Right forelimb (tissue), 1 donor: ENCODE data around the gene CLDN19.
A peak's percentile ranks its signal among the peaks of the same experiment; 100 is the strongest.
"Not testable (repeated sequence)": the region's sequence is repeated elsewhere in the genome, so short reads cannot be mapped to it uniquely, and the experiment has no call there.

Source experiments
- DNase-seq: peaks from one replicate; pipeline ENCODE4 v3.0.0-alpha.2; 2018

The CLDN19 gene

GRCh38 chr1:42737257-42737656, 2.8 kb downstream of the CLDN19 start:
- no peak for DNase-seq

DNA sequence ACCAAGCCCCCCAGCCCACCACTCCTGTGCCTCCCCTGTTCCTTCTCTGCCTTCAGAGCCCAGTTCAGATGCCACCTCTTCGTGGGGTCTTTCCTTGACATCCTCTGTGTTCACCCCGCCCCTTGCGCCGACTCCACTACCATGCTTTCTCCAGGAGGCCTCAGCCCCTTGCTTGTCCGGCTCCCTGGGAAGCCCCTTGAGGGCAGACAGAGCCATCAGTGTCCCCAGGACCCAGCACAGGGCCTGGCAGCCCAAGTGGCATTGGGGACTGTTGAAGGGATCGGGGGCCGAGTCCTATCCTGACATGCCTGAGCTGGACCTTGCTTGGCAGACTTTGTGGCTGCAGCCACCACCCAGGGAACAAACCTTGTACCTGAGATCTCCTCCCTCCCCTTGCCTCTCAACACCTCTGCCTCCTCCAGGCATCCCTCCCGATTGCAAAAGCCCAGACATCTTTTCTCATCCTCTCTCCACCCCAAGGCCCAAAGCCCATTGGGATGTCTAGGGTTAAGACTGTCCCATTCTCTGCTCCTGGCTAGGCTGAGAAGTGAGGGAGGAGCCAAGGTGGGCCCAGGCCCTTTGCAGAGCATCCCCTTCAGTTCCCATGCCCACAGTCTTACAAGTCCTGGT, 3.4 kb downstream of the CLDN19 start:
- DNase-seq: no peak

- no peak for DNase-seq
These were observed 3.9 kb downstream of the CLDN19 start for GRCh38 chr1:42736152-42736551.

- DNase-seq: no peak
These were observed 4.4 kb downstream of the CLDN19 start for GRCh38 chr1:42735477-42736105.

GRCh38 chr1:42735056-42735455, 5.0 kb downstream of the CLDN19 start:
- peak; percentile 6 for DNase-seq

DNA sequence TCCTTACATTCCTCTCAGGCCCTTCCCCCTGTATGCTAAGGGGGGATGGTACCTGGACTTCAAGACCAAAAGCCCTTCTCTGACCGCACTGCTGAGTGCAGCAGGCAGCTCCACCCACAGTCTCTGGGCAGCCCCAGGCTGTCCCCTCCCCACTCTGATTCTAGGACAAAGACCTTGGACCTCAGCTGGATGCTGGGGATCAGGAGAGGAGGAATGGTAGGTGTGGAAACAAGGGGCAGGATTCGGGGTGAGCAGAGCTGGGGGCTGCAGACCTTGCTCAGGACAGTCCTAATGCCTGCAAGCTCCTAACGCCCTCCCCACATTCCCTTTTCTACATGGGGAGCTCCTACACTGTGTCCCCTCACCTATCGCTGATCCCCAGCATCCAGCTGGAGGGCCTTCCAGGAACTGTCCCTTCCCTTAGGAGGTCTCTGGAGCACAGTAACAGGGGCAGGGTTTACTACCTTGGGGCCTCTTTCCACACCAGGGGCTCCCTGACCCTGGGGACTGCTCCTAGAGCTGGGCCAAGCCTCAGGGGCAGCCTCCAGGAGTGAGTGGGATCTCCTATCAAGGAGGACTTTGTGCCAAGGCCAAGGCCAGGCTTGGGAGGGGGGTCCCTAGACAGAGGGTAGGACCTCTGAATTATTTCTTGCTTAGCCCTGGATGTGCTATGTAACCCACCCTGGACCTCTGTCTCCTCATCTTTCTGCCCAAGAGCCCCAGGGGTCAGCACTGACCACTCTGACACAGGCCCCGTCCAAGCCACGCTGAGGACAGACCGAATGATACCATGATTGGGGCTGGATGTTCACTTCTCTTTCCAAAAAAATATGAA, 5.6 kb downstream of the CLDN19 start:
- peak; percentile 11 for DNase-seq

DNA sequence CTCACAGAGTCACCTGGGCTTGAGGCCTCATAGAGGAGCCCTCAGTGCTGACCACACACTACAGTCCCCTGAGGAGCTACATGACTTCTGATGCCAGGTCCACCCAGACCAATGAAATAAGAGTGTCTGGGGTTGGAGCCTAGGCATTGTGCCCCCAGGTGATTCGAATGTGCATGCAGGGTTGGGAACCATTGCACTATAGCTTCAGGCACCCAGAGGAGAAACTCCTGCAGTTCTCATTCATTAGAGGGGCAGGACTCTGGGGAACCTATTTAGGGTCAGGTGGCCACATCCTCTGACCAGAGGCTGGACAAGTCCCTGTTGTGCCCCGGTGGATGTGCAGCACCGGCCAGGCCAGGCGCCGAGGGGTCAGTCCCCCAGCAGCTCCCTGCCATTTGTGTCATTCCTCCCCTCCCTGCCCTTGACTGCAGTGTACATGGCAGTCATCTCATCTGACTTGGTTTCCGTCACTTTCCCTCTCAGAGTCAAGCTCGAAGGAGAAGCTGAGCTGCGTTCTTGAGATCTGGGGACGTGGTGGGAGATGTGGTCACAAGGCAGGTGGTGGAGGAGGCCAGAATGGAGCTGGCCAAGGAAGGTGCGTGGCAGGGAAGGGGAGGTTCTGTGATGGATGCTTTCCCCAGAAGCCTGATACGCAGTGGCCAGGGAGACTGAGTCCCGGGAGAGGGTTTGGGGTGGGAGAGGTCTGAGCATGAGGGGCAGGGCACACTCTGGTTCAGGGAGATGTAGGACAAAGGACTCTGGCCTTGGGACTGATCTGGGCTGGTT, 6.4 kb downstream of the CLDN19 start:
- peak; percentile 27 for DNase-seq

DNA sequence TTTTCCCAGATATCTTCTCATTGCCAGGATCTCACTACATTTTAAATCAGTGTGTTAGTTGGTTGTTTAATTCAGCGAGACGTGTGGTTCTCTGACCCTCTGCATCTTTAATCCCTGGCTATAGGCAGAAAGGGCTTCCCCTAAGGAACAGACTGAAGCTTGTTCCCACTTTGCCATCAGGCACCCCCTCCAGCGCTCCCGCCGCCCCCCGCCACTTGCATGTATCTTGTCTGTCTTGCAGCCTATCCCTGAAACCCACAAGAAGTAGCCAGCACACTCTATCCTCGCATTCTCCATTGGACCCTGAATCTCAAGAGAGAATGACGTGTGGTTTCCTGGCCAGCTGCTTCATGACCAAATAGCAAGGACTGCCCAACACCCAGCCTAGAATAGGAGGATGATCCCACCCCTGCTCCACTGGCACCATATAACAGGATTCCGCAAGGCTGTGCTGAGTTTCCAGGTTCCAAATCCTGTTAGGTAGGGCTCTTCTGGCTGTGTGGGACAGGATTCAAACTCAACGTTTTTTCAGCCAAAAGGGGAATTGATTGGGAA, 7.8 kb downstream of the CLDN19 start:
- no peak for DNase-seq

DNA sequence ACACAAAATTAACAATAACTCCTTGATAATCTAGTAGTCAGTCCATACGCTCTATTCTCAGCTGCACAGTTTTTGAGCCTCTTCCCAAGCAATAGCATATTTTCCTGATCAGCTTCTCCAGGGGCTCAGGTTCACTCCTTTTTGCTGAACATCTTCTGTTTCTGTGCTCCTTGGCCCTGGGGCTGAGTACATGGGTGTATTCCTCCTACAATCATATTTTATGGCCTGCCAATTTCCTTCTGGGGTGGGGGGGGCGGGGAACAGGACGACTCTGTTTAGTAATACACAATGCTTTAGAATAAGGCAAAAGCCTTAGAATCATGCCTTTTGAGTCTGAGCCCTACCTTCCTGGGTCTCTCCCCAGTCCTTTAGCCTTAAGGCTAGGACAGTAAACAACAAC, 8.5 kb downstream of the CLDN19 start:
- no peak for DNase-seq

GRCh38 chr1:42730988-42731387, 9.0 kb downstream of the CLDN19 start:
- DNase-seq: no peak

- no peak for DNase-seq
These were observed 10.0 kb downstream of the CLDN19 start for GRCh38 chr1:42730002-42730401.

DNA sequence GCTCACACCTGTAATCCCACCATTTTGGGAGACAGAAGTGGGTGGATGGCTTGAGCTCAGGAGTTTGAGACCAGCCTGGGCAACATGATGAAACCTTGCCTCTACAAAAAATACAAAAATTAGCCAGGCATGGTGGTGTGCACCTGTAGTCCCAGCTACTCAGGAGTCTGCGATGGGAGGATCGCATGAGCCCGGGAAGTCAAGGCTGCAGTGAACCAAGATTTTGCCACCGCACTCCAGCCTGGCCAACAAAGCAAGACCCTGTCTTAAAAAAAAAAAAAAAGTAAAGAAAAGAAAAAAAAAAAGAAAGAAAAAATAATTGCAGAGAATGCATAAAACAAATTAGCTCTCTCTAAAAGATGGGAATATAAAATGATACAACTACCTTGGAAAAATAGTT, 14.2 kb downstream of the CLDN19 start:
- not testable (repeated sequence) for DNase-seq

- DNase-seq: no peak
These were observed 16.5 kb downstream of the CLDN19 start for GRCh38 chr1:42723511-42723910.

- not testable (repeated sequence) for DNase-seq
These were observed 17.6 kb downstream of the CLDN19 start for GRCh38 chr1:42722403-42722802.

DNA sequence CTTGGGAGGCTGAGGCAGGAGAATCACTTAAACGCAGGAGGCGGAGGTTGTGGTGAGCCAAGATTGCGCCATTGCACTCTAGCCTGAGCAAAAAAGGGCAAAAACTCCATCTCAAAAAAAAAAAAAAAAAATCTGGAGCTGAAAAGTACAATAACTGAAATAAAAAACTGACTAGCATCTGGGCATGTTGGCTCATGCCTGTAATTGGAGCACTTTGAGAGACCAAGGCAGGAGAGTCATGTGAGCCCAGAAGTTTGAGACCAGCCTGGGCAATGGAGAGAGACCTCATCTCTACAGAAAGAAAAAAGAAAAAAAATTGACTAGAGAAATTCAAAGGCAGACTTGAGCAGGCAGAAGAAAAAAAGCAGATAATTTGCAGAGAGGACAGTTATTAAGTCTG, 18.1 kb downstream of the CLDN19 start:
- DNase-seq: no peak

GRCh38 chr1:42720868-42721267, 19.2 kb downstream of the CLDN19 start:
- no peak for DNase-seq

- not testable (repeated sequence) for DNase-seq
These were observed 25.6 kb downstream of the CLDN19 start for GRCh38 chr1:42714441-42714840.

DNA sequence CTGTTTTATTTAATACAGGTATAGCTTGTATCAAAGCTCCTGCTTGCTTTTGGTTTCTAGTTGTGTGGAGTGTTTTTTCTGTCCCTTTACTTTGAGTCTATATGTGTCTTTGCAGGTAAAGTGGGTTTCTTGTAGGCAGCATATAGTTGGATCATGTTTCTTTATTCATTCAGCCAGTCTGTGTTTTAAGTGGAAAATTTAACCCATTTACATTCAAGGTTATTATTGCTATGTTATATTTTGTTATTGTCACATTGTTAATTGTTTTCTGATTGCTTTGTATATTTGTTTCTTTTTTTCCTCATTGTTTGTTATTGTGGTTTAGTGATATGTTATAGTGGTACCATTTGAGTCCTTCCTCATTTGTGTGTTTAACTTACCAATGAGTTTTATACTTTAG, 26.7 kb downstream of the CLDN19 start:
- DNase-seq: no peak

GRCh38 chr1:42712808-42713207, 27.2 kb downstream of the CLDN19 start:
- DNase-seq: not testable (repeated sequence)

DNA sequence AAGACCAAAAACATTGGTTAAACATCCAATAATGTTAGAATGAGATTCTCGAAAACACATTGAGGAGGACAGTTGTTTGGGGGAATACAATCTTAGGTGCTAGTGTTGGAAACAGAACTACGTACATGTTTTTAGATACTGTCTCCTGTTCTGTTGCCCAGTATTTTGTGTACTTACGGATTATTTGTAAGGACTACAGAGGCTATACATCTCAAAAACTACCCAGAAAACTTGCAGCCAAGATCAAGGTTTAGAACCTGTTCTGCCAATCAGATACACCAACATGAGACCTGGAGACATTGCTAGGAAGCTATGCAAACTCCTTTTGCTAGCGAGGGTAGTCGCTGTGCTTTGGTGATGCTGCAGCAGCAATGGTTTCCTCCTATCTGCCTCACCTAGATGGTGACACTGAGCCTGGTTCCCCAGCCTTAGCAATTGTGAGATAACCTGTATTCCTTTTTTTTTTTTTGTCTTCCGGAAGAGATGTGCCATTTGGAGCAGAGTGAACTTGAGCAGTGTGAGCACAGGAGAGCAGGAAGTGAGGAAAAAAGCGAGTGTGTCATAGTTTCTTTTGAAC, 36.1 kb downstream of the CLDN19 start:
- DNase-seq: no peak

DNA sequence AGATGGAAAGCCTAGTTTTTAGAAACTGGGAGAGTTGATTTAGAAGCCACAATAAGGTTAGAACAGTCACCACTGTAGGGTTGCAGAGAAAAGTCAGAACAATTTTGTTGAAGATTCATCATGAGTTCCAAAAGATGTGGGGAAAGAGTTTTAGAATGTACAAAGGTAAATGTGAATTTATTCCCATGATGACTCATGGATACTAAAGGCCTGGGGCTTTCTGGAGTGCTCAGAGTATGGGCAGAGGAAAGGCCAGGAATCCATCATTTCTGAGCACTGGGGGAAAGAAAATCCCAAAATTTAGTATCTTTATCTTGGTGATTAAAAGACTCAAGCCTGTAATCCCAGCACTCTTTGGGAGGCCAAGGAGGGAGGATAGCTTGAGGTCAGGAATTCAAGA, 40.0 kb downstream of the CLDN19 start:
- no peak for DNase-seq

DNA sequence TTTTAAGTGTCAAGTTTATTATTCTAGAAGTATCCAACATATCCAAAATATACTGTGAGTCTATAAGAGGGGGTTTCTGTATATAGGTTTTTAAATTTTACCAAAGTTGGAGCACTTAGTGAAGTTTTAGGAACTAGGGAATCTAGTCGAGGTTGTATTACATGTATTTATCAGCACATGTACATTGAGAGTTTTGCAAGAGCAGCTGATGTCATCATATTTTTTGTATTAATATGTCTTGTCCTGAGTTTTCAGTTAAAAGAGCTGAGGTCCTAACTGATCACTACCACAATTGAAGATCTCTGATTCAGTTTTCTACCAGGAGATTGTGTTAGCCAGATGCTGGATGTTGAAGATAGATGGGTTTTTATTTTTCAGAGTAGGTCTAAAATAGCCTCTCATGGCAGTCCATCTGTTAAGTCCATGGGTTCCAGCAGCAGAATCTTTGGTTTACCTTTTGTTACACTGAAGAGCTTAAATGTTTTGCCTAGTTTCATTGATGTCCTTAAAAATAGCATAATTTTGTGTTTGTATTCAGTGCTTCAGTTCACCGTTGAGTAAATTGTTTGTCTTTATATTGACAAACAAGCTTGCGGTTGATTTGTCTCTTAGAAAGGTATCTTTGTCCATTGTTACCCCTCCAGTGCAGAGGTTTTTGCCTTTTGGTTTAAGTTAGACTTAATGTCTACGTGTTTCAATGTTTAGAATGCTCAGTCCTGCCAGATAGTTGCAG, 41.8 kb downstream of the CLDN19 start:
- no peak for DNase-seq
